ENCODE results near the gene CFAP107.
"Not testable (repeated sequence)": the region's sequence is repeated elsewhere in the genome, so short reads cannot be mapped to it uniquely, and the experiment has no call there.

CFAP107 gene

GRCh38 chr1:12715896-12716437, 30.0 kb upstream of the CFAP107 start, which contains the start of gene AADACL3:
AADACL3 (plus strand) TSS chr1:12716110; CDS start chr1:12716177, 67 bp downstream.
- in situ Hi-C loops (cut with HindIII; ENCODE audit: low pct_unique_long_range_greater_than_20kb, low sequenced_read_pairs) = no loop called here
- no peak for TF ChIP-seq JUND (IDR thresholded peaks at IDR 0.05; ENCODE audit: low read depth)
- DNase-seq (ENCODE audit: low read depth in 1 of 2, low spot score in 1 of 2) = no peak

DNA sequence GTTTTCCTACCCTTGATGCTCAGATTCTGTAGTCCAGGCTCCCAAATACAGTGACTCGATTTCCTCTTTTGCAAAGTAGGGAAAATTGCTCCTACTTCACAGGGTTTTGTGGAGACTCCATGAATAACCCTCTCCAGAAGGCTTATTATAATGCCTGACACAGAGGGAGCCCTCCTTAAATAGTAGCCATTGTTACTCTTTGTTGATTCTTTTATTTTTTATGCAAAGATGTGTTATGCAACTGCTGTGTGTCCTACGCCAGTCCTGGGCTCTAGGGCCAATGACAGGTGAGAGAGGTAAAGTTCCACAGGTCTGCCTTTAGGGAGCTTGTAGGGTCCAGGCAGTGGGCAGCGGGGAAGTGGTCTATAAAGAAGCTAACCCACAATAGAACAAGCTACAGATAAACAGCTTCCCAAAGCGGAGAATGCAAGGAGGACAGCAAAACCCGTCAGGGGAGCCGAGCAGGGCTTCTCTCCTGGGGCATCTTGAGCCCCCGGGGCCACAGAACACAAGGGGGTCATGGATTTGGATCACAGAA, 28.6 kb upstream of the CFAP107 start:
- TF ChIP-seq JUND (IDR thresholded peaks at IDR 0.05; ENCODE audit: low read depth) = no peak
- DNase-seq (ENCODE audit: low read depth in 1 of 2, low spot score in 1 of 2) = no peak
- in situ Hi-C loops (cut with HindIII; ENCODE audit: low pct_unique_long_range_greater_than_20kb, low sequenced_read_pairs) = no loop called here

DNA sequence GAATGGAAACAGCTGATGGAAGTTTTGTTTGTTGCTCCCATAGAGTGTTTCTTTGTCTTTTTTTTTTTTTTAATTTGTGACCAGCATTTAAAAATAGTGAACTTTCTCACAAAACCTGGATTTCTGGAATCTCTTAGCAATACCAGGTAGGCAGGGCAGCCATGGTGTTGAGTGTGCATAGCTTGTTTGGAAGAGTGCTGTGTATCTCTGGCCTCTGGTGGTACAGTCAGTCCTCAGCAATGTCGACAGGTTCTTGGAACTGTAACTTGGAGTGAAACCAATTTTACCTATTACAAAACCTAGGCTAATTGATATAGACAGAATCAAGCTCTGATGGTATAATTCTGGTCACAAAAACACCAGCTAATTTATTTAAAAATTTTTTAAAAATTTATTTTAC, 23.4 kb upstream of the CFAP107 start:
- TF ChIP-seq JUND (IDR thresholded peaks at IDR 0.05; ENCODE audit: low read depth) = no peak
- no peak for DNase-seq (ENCODE audit: low read depth in 1 of 2, low spot score in 1 of 2)

DNA sequence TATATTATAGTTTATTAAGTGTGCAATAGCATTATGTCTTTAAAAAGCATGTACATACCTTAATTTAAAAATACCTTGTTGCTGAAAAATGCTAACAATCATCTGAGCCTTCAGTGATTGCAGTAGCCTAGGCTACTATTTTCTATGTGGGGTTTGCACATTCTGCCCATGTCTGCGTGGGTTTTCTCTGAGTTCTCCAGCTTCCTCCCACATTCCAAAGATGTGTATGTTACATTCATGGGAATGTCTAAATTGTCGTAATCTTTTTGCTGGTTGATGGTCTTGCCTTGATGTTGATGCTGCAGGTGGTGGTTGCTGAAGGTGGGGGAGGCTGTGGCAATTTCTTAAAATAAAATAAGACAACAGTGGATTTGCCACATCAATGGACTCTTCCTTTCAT, 17.6 kb upstream of the CFAP107 start:
- no peak for DNase-seq (ENCODE audit: low read depth in 1 of 2, low spot score in 1 of 2)
- no peak for TF ChIP-seq JUND (IDR thresholded peaks at IDR 0.05; ENCODE audit: low read depth)
- in situ Hi-C loops (cut with HindIII; ENCODE audit: low pct_unique_long_range_greater_than_20kb, low sequenced_read_pairs) = no loop called here

More for the DNA sequence above, 23.4 kb upstream of the CFAP107 start:
- in situ Hi-C loops (cut with HindIII; ENCODE audit: low pct_unique_long_range_greater_than_20kb, low sequenced_read_pairs) = no loop called here

- in situ Hi-C loops (cut with HindIII; ENCODE audit: low pct_unique_long_range_greater_than_20kb, low sequenced_read_pairs) = no loop called here
- DNase-seq (ENCODE audit: low read depth in 1 of 2, low spot score in 1 of 2) = no peak
- TF ChIP-seq JUND (IDR thresholded peaks at IDR 0.05; ENCODE audit: low read depth) = no peak
Observed at GRCh38 chr1:12730156-12730555, 15.8 kb upstream of the CFAP107 start.

GRCh38 chr1:12731084-12731483, 14.9 kb upstream of the CFAP107 start:
- in situ Hi-C loops (cut with HindIII; ENCODE audit: low pct_unique_long_range_greater_than_20kb, low sequenced_read_pairs); DNase-seq (ENCODE audit: low read depth in 1 of 2, low spot score in 1 of 2): not testable (repeated sequence)

GRCh38 chr1:12734651-12735050, 11.3 kb upstream of the CFAP107 start:
- in situ Hi-C loops (cut with HindIII; ENCODE audit: low pct_unique_long_range_greater_than_20kb, low sequenced_read_pairs) = no loop called here

GRCh38 chr1:12738934-12739333, 7.1 kb upstream of the CFAP107 start:
- no peak for TF ChIP-seq JUND (IDR thresholded peaks at IDR 0.05; ENCODE audit: low read depth)
- in situ Hi-C loops (cut with HindIII; ENCODE audit: low pct_unique_long_range_greater_than_20kb, low sequenced_read_pairs) = no loop called here
- no peak for DNase-seq (ENCODE audit: low read depth in 1 of 2, low spot score in 1 of 2)

More at GRCh38 chr1:12734651-12735050, 11.3 kb upstream of the CFAP107 start:
- TF ChIP-seq JUND (IDR thresholded peaks at IDR 0.05; ENCODE audit: low read depth) = no peak
- DNase-seq (ENCODE audit: low read depth in 1 of 2, low spot score in 1 of 2) = no peak

GRCh38 chr1:12739613-12740012, 6.4 kb upstream of the CFAP107 start:
- DNase-seq (ENCODE audit: low read depth in 1 of 2, low spot score in 1 of 2) = no peak
- in situ Hi-C loops (cut with HindIII; ENCODE audit: low pct_unique_long_range_greater_than_20kb, low sequenced_read_pairs) = no loop called here
- TF ChIP-seq JUND (IDR thresholded peaks at IDR 0.05; ENCODE audit: low read depth) = no peak

- in situ Hi-C loops (cut with HindIII; ENCODE audit: low pct_unique_long_range_greater_than_20kb, low sequenced_read_pairs) = no loop called here
- no peak for TF ChIP-seq JUND (IDR thresholded peaks at IDR 0.05; ENCODE audit: low read depth)
- DNase-seq (ENCODE audit: low read depth in 1 of 2, low spot score in 1 of 2) = no peak
Observed at GRCh38 chr1:12741946-12742345, 4.1 kb upstream of the CFAP107 start.

DNA sequence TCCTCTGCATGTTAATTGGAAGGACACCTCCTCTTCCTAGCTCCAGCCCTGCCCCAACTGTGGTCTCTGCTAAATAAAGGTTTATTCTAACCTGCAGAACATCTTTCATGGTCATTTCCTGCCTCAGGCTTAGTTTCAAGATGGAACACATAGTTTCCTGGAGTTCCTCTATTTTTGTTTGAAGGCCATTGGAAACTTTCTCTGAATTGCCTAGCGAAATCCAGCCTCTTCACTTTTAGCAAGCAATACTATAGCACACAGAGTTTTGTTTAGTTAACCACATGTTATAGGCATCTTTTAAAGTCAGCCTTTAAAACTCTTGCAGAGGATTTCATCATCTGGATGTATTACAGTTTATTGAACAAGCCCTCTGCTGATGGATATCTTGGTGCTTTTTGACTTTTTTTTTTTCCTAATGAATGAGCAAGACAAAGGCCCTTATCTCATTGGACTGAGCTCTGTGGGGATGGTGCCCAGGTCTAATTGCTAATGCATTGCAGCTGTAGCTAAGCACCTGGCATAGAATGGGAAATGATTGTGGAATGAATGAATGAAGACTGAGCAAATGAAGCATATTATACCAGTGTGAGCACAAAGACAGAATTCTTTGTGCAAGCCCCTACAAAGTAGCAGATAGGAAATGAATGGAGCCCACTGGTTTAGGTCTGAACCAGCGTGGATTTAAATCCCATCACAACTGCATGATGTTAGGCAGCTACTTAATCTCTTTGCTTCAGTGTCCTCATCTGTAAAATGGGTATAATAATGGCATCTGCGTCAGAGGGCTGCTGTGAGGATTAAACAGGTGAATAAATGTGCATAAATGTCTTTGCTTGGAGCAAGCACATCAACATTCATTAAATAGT, 641 bp upstream of the CFAP107 start:
- peak in 1 of 2 experiments; percentile 2 for DNase-seq (ENCODE audit: low read depth in 1 of 2, low spot score in 1 of 2)
- no peak for TF ChIP-seq JUND (IDR thresholded peaks at IDR 0.05; ENCODE audit: low read depth)

GRCh38 chr1:12748778-12749355, 2.9 kb downstream of the CFAP107 start:
- no peak for DNase-seq (ENCODE audit: low read depth in 1 of 2, low spot score in 1 of 2)
- TF ChIP-seq JUND (IDR thresholded peaks at IDR 0.05; ENCODE audit: low read depth) = no peak
- in situ Hi-C loops (cut with HindIII; ENCODE audit: low pct_unique_long_range_greater_than_20kb, low sequenced_read_pairs) = no loop called here

More for the DNA sequence above, 641 bp upstream of the CFAP107 start:
- in situ Hi-C loops (cut with HindIII; ENCODE audit: low pct_unique_long_range_greater_than_20kb, low sequenced_read_pairs) = no loop called here

- TF ChIP-seq JUND (IDR thresholded peaks at IDR 0.05; ENCODE audit: low read depth) = no peak
- no peak for DNase-seq (ENCODE audit: low read depth in 1 of 2, low spot score in 1 of 2)
- in situ Hi-C loops (cut with HindIII; ENCODE audit: low pct_unique_long_range_greater_than_20kb, low sequenced_read_pairs) = no loop called here
Observed at GRCh38 chr1:12754738-12755137, 8.7 kb downstream of the CFAP107 start.

All from T47D (cell line).